GM21576 (cell line): ENCODE measurements around the gene C11orf58.

Source experiments
- ATAC-seq: cut with Tn5 transposase; IDR thresholded peaks from one replicate; pipeline ENCODE4 v1.9.1; 2021; ENCODE audit warnings: mild to moderate bottlenecking, moderate library complexity; ENCODE audit not compliant: unreplicated experiment

The C11orf58 gene

DNA sequence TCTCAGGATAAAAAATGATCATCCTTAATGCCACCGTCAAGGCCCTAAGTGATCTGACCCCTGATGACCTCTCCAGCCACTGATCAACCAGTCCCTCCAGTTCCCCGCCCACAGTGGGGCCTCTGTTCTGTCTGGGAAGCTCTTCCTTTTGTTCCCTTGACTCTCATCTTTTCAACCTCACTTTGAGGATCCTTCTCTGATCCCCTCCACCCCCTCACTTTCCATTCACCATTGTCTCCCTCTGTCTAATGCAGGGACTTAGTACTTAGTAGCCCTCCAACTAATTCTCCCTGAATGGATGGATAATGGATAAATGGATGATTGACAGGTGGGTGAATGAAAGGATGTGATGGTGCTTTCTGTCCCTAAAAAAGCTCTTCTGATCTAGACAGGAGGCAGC lies 45.6 kb downstream of the C11orf58 start:
- ATAC-seq = no peak

- ATAC-seq = no peak
Measured at GRCh38 chr11:16784666-16785065, 46.2 kb downstream of the C11orf58 start.

- ATAC-seq = peak; percentile 81
Measured at GRCh38 chr11:16785520-16786128, 47.2 kb downstream of the C11orf58 start.

- ATAC-seq = no peak
Measured at GRCh38 chr11:16786131-16786530, 47.7 kb downstream of the C11orf58 start.

GRCh38 chr11:16787035-16787742 lies 48.7 kb downstream of the C11orf58 start:
- ATAC-seq = no peak

GRCh38 chr11:16788141-16789062 lies 50.0 kb downstream of the C11orf58 start:
- peak; percentile 61 for ATAC-seq

- no peak for ATAC-seq
Measured at GRCh38 chr11:16789063-16789420, 50.6 kb downstream of the C11orf58 start.

DNA sequence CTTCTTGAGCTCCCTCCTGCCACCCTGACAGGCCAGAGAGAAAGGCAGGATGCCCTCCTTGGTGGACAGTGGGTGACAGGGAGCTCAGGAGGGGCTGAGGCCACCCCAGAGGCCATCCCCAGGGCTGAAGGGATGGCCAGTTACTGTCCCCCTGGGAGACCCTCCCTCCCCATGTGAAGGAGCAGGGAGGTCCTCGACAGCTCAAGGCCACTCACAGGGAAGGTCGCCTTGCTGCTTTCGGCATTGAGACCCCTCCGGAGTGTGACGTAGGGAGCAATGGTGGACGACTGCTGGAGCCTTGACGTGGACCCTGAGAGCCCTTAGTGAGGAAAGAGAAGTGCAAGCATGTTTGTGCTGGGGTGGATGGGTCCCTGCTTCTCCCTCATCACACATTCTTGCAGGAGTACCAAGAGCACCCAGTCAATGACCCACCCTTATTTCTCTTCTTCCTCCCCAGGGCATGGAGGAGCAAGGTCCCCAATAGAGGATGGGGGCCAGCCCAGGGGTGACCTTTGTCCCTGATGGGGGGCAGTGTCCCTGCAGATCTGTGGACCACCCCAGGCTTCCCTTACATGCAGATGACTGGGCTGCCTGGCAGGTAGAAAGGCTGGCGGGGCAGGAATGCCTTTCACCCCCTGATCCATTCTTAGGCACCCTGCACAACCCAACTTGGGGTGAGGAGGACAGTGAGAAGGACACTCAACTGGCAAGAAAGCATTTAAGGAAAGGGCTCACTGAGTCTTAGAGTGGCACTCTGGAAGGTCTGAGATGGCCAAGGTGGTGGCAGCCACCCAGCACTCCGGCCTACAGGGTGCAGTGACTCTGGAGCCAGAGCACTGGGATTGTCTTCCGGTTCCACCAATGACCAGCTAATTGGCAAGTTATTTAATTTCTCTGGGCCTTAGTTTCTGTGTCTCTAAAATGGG lies 51.4 kb downstream of the C11orf58 start:
- ATAC-seq = no peak

GRCh38 chr11:16790486-16791190 lies 52.2 kb downstream of the C11orf58 start:
- ATAC-seq = no peak

GRCh38 chr11:16791191-16791961 lies 52.9 kb downstream of the C11orf58 start:
- ATAC-seq = no peak

DNA sequence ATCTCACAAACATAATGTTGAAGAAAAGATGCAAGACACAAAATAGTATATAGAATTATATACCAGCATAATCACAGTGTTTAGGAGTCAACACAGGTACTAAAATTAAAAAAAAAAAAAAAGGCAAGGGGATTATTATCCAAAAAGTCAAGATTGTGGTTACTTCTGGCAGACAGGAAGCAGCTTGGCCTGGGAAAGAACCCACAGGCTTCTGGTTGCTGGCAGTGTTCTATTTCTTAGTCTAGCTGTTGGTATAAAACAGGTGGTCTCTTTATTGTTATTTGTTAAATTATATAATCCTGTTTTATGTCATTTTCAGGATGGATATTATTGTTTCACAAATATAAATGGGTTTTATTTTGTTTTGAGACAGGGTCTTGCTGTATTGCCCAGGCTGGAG lies 54.0 kb downstream of the C11orf58 start:
- no peak for ATAC-seq

- no peak for ATAC-seq
Measured at GRCh38 chr11:16793009-16793408, 54.6 kb downstream of the C11orf58 start.

DNA sequence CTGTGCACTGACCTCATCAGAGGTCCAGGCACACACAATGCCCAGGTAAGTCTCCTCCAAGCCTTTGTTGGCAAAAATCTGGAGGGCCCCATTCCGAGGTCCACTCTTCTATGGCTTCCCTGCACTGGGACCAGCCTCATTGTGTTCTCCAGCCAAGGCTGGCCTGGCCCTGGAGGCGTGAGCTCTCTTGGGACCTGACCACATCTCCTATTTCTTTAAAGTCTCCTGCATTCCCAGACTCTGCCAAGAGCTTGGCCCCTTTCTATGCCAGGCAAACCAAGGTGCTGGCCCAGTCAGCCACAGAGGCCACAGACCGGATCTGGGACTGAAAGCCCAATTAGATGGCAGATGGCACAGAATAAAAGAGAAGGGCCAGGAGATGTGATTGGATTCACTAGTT lies 55.1 kb downstream of the C11orf58 start:
- ATAC-seq = no peak

- no peak for ATAC-seq
Measured at GRCh38 chr11:16794047-16794818, 55.8 kb downstream of the C11orf58 start.

GRCh38 chr11:16795146-16795545 lies 56.7 kb downstream of the C11orf58 start:
- no peak for ATAC-seq

GRCh38 chr11:16796311-16796710 lies 57.9 kb downstream of the C11orf58 start:
- no peak for ATAC-seq

DNA sequence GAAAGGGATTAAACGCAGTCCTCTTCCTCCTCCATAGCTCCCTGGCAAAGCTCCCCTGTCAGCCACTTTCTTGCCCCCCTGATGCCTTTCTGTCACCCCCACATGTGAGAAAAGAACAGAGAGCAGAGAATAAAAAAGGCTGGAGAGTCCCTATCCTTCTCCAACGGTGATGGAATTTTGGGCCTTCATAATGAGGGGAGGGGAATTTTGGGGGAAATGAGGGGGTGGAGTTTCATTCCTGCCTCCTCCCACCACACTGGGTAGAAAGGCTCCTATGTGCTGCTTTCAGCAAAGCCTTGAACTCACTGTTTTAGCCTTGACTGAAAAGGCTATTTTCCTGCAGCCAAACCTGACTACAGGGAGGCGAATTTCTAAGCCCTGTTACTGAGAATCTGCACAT lies 59.3 kb downstream of the C11orf58 start:
- no peak for ATAC-seq

GRCh38 chr11:16799221-16799620 lies 60.8 kb downstream of the C11orf58 start:
- ATAC-seq = no peak

DNA sequence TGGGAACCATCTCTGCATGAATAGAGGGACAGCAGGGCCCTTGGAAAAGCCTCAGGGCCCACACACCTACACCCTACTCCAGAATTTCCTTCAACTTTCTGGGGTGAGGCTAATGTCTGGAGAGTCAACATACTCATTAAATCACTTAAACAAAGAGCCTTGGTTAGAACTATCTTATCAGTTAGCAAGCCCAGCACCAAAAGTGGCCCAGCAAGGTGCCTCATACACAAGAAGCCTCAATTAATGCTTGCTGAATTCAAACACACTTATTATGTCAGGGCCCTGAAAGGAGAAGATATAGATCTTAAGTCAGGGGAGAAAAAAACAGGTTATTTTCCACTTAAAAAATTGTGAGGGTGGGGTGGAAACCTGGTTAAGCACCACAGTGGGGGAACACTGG lies 61.4 kb downstream of the C11orf58 start:
- no peak for ATAC-seq
